Neural progenitor cell (in vitro differentiated cells): ENCODE measurements around the gene PTBP3.

Experiments
- EZH2 ChIP-seq: fragments of 200-600 bp; sonication (generic); IDR thresholded peaks from 2 replicates; pipeline ENCODE4 v1.6.1; 2017; ENCODE audit warnings: antibody characterized with exemption, mild to moderate bottlenecking, moderate library complexity
- EZH2phosphoT487 ChIP-seq: fragments of 200-600 bp; sonication (generic); IDR thresholded peaks from 2 replicates; pipeline ENCODE4 v1.6.1; 2017; ENCODE audit warnings: antibody characterized with exemption
- TF ChIP-seq, protein P1 (sequence below): fragments of 200-600 bp; sonication (generic); IDR thresholded peaks from 2 replicates; pipeline ENCODE4 v1.5.1; 2017; ENCODE audit warnings: antibody characterized with exemption, mild to moderate bottlenecking

DNA sequence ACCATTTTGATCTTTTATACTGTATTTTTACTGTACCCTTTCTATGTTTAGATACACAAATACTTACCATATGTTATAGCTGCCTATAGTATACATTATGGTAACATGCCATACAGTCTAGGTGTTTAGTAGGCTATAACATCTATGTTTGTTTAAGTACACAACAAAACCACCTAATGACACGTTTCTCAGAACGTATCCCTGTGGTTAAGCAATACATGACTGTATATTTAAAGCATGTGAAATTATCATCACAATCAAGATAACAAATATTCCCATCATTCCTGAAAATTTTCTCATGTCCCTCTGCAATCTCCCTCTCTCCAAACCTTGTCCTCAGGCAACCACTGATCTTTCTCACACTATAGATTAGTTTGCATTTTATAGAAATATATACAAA, 91.9 kb downstream of the PTBP3 start:
- TF ChIP-seq, protein P1, sequence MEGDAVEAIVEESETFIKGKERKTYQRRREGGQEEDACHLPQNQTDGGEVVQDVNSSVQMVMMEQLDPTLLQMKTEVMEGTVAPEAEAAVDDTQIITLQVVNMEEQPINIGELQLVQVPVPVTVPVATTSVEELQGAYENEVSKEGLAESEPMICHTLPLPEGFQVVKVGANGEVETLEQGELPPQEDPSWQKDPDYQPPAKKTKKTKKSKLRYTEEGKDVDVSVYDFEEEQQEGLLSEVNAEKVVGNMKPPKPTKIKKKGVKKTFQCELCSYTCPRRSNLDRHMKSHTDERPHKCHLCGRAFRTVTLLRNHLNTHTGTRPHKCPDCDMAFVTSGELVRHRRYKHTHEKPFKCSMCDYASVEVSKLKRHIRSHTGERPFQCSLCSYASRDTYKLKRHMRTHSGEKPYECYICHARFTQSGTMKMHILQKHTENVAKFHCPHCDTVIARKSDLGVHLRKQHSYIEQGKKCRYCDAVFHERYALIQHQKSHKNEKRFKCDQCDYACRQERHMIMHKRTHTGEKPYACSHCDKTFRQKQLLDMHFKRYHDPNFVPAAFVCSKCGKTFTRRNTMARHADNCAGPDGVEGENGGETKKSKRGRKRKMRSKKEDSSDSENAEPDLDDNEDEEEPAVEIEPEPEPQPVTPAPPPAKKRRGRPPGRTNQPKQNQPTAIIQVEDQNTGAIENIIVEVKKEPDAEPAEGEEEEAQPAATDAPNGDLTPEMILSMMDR, result no peak
- TF ChIP-seq EZH2 (no peak), EZH2phosphoT487 (no peak)
